GM10847 (cell line): Measurements from ENCODE around the gene SH3BP4.

Source experiments
- POLR2A ChIP-seq: IDR thresholded peaks from 2 replicates; pipeline ENCODE4 v1.6.1; 2011; ENCODE audit not compliant: insufficient read length; ENCODE audit errors: extremely low read depth

Gene SH3BP4

GRCh38 chr2:235068701-235069100 is 116.9 kb downstream of the SH3BP4 start:
- TF ChIP-seq POLR2A: no peak

GRCh38 chr2:235070063-235070706 is 118.4 kb downstream of the SH3BP4 start:
- TF ChIP-seq POLR2A: no peak

GRCh38 chr2:235073868-235074413 is 122.1 kb downstream of the SH3BP4 start:
- no peak for TF ChIP-seq POLR2A

- TF ChIP-seq POLR2A: no peak
These were observed 125.2 kb downstream of the SH3BP4 start for GRCh38 chr2:235077046-235077445.

- no peak for TF ChIP-seq POLR2A
These were observed 126.4 kb downstream of the SH3BP4 start for GRCh38 chr2:235078182-235078581.

- no peak for TF ChIP-seq POLR2A
These were observed 127.2 kb downstream of the SH3BP4 start for GRCh38 chr2:235078914-235079472.

GRCh38 chr2:235080101-235080500 is 128.3 kb downstream of the SH3BP4 start:
- TF ChIP-seq POLR2A: no peak

GRCh38 chr2:235082578-235083338 is 130.9 kb downstream of the SH3BP4 start:
- TF ChIP-seq POLR2A: no peak

- no peak for TF ChIP-seq POLR2A
These were observed 132.0 kb downstream of the SH3BP4 start for GRCh38 chr2:235083822-235084221.

GRCh38 chr2:235084424-235084823 is 132.6 kb downstream of the SH3BP4 start:
- no peak for TF ChIP-seq POLR2A

GRCh38 chr2:235085476-235085875 is 133.7 kb downstream of the SH3BP4 start:
- TF ChIP-seq POLR2A: no peak

- no peak for TF ChIP-seq POLR2A
These were observed 134.8 kb downstream of the SH3BP4 start for GRCh38 chr2:235086481-235087184.

GRCh38 chr2:235087832-235088495 is 136.1 kb downstream of the SH3BP4 start:
- no peak for TF ChIP-seq POLR2A

- no peak for TF ChIP-seq POLR2A
These were observed 136.7 kb downstream of the SH3BP4 start for GRCh38 chr2:235088496-235088921.

GRCh38 chr2:235091421-235091820 is 139.6 kb downstream of the SH3BP4 start:
- TF ChIP-seq POLR2A: no peak
